GM23248 (cell line): ENCODE measurements around the gene SCN9A. TPM values are rescaled to one million over a fixed set of nuclear protein-coding genes. Genes with fewer than 3 reads are reported as not detected.

Experiments used
- DNase-seq: peaks from one replicate; pipeline ENCODE4 v3.0.0-alpha.2; 2015
- H2AFZ ChIP-seq: fragments of 200-600 bp; sonication (generic); 2 replicates; pipeline ENCODE4 v1.6.1; 2016; ENCODE audit warnings: antibody characterized with exemption
- H3F3A ChIP-seq: fragments of 200-600 bp; sonication (generic); 2 replicates; pipeline ENCODE4 v1.6.1; 2016; ENCODE audit warnings: mild to moderate bottlenecking, antibody characterized with exemption, mixed run types; ENCODE audit not compliant: insufficient read depth
- H3K27ac ChIP-seq: fragments of 200-600 bp; sonication (generic); 2 replicates; pipeline ENCODE4 v1.5.1; 2016; ENCODE audit warnings: mild to moderate bottlenecking
- H3K27me3 ChIP-seq: fragments of 200-600 bp; sonication (generic); replicated peaks from 2 replicates; pipeline ENCODE4 v1.6.1; 2016; ENCODE audit warnings: mild to moderate bottlenecking; ENCODE audit not compliant: insufficient read depth
- H3K36me3 ChIP-seq: fragments of 200-600 bp; sonication (generic); 2 replicates; pipeline ENCODE4 v1.6.1; 2016; ENCODE audit warnings: low read depth, mild to moderate bottlenecking
- H3K4me1 ChIP-seq: fragments of 200-600 bp; sonication (generic); 2 replicates; pipeline ENCODE4 v1.6.1; 2016; ENCODE audit warnings: mild to moderate bottlenecking; ENCODE audit not compliant: insufficient read depth
- H3K4me2 ChIP-seq: fragments of 200-600 bp; sonication (generic); one replicate; pipeline ENCODE4 v1.6.1; 2016; ENCODE audit warnings: mild to moderate bottlenecking; ENCODE audit not compliant: unreplicated experiment
- H3K4me3 ChIP-seq: fragments of 200-600 bp; sonication (generic); 2 replicates; pipeline ENCODE4 v1.5.1; 2016; ENCODE audit warnings: mild to moderate bottlenecking
- H3K79me2 ChIP-seq: fragments of 200-600 bp; sonication (generic); 2 replicates; pipeline ENCODE4 v1.6.1; 2016; ENCODE audit warnings: mild to moderate bottlenecking; ENCODE audit not compliant: insufficient read depth
- H3K9ac ChIP-seq: fragments of 200-600 bp; sonication (generic); 2 replicates; pipeline ENCODE4 v1.6.1; 2016; ENCODE audit warnings: mild to moderate bottlenecking
- H3K9me2 ChIP-seq: fragments of 200-600 bp; sonication (generic); 2 replicates; pipeline ENCODE4 v1.6.1; 2016; ENCODE audit warnings: mixed run types, mild to moderate bottlenecking, moderate library complexity; ENCODE audit not compliant: insufficient read depth
- H3K9me3 ChIP-seq: fragments of 200-600 bp; sonication (generic); one replicate; pipeline ENCODE4 v1.6.1; 2017; ENCODE audit warnings: low read depth
- H4K20me1 ChIP-seq: fragments of 200-600 bp; sonication (generic); 2 replicates; pipeline ENCODE4 v1.6.0; 2016; ENCODE audit not compliant: insufficient read depth
- EZH2 ChIP-seq: fragments of 200-600 bp; sonication (generic); IDR thresholded peaks from 2 replicates; pipeline ENCODE4 v1.6.1; 2018; ENCODE audit warnings: antibody characterized with exemption, mild to moderate bottlenecking; ENCODE audit not compliant: insufficient read depth, poor library complexity, severe bottlenecking
- EZH2phosphoT487 ChIP-seq: fragments of 200-600 bp; sonication (generic); IDR thresholded peaks from 2 replicates; pipeline ENCODE4 v1.6.1; 2018; ENCODE audit warnings: antibody characterized with exemption, moderate library complexity, mild to moderate bottlenecking, low read depth; ENCODE audit not compliant: insufficient read depth
- WGBS, 2 experiments: methylation state at CpG; one replicate each; pipeline ENCODE4 v1.1.6; 2015 to 2017; ENCODE audit warnings: low lambda C conversion rate in 2 of 2, low coverage in 1 of 2; ENCODE audit errors: missing lambda C conversion rate in 2 of 2; 5-methylcytosine and 5-hydroxymethylcytosine counted together
- in situ Hi-C: fragments of 300-500 bp; cut with MboI; formaldehyde crosslinking; loops from 2 replicates; pipeline ENCODE4 v1.15.0; 2020
- polyA plus RNA-seq: library from polyadenylated mRNA; unstranded; fragments of >200 nt; fragmentation: Nextera tagmentation; extraction: Ambion mirVana; gene quantifications from 2 replicates; pipeline ENCODE4 v1.2.1, GENCODE V29; 2016
- total RNA-seq: library from RNA; depleted of rRNA; stranded (reverse); fragments of >200 nt; shearing (Covaris generic); gene quantifications from 2 replicates; pipeline ENCODE4 v1.2.3, GENCODE V29; 2014

SCN9A gene
- total and polyA plus RNA-seq, 2 experiments from 2014 or later, result 7.2 to 8.3 TPM

DNA sequence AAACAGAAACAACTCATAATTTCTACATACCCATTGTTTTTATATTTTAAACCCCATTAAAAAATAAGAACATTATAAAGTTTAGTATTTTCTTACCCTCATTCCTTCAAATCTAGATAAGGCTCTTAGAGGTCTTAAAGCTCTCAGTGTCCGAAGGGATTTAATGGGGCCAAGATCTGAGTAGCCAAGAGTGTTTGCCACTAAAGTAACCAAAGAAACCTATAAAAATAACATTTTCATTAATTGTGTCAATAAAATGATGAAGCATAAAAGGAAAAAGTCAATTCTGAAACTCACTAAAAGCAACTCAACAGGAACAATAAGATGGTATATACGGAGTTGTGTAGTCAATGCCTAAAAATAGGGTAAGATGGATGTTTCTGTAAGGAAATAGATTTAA is 142.5 kb downstream of the SCN9A start:
- no peak for DNase-seq
- 82 to 95% methylated on average over 2 of the region's 2 CpGs for WGBS, 2 experiments
- no peaks in the 10 kb centered on the region for H3K36me3 ChIP-seq
- in situ Hi-C loops, result no loop called here
- no peaks in the 10 kb centered on the region; the same call in 1 of the 2 replicates for H3K9me2 ChIP-seq
- no peaks in the 10 kb centered on the region for H4K20me1 ChIP-seq
- peak overlapping the region; percentile 56; the same call in 1 of the 2 replicates for H2AFZ ChIP-seq
- no peak overlapping the region for H3K4me3 ChIP-seq
- peaks cover 36% of the 10 kb centered on the region for H3K4me1 ChIP-seq
- no peak overlapping the region for H3K9ac ChIP-seq
- H3K79me2 ChIP-seq, result no peaks in the 10 kb centered on the region
- no peaks in the 10 kb centered on the region for H3K9me3 ChIP-seq
- no peaks in the 10 kb centered on the region for H3K27me3 ChIP-seq
- H3K4me2 ChIP-seq, result no peak overlapping the region
- H3F3A ChIP-seq, result 0 out of 2 replicates have a peak, but pooled peaks cover 16% of the 10 kb centered on the region
- TF ChIP-seq EZH2phosphoT487, result no peak
- TF ChIP-seq EZH2, result no peak
- peak overlapping the region; percentile 73; the same call in 1 of the 2 replicates for H3K27ac ChIP-seq

DNA sequence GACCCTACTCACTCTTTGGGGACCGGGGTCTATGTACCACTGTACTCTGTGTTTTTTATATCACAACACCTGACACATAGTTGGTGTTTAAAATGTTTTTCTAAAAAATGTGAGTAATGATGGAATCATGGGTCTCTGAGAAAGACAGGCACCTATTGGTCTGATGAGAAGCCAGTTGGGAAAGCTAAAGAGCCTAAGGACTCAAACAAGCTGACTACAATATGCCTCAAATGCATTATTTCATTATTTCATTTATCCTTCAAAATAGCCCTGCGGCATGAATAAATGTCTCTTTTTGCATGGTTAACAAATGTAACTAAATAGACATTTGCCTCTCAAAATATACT is 145.0 kb downstream of the SCN9A start:
- 41 to 45% methylated on average over 2 of the region's 2 CpGs for WGBS, 2 experiments
- Histone ChIP-seq H4K20me1 (no peaks in the 10 kb centered on the region), H3K79me2 (no peaks in the 10 kb centered on the region), H3K4me3 (no peak overlapping the region), H3F3A (0 out of 2 replicates have a peak, but pooled peaks cover 16% of the 10 kb centered on the region), H3K4me2 (no peak overlapping the region), H3K27me3 (no peaks in the 10 kb centered on the region), H3K4me1 (peaks cover 36% of the 10 kb centered on the region), H3K36me3 (no peaks in the 10 kb centered on the region), H3K9ac (no peak overlapping the region), H3K9me3 (no peaks in the 10 kb centered on the region), H3K9me2 (no peaks in the 10 kb centered on the region; the same call in 1 of the 2 replicates), H3K27ac (no peak overlapping the region), H2AFZ (no peak overlapping the region)
- DNase-seq, result no peak
- no peak for TF ChIP-seq EZH2phosphoT487
- TF ChIP-seq EZH2, result no peak
- in situ Hi-C loops, result no loop called here

DNA sequence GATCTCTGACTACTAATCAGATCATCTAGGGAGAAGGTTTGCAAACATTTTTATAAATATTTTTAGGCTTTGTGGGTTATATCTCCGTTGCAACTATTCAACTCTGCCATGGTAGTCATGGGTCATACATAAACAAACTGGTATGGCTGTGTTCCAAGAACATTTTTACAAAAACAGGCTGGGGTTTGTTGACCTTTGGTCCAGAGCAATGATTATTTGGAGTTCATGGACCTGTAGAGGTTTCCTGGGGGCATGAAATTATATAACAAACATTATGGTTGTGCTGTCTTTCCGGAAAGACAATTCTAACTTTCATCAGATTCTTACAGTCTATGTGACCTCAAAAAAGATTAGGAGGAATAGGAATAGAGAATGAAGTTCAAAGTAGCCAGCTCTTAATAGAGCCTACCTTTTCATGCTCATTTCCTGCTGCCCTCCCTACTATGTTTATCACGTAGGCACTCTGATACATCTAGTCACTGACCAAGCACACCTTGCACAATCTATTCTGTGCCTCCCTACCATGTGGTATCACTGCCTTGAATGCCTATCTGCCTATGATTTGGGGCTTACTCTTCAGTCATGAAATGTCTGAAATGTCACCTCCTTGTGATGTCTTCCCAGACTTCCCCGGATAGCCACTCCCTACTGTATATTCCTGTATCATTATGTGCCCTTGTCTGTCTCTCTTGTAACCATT is 145.6 kb downstream of the SCN9A start:
- Histone ChIP-seq H3K36me3 (no peaks in the 10 kb centered on the region), H3K79me2 (no peaks in the 10 kb centered on the region), H3K4me1 (peaks cover 36% of the 10 kb centered on the region), H3K4me2 (no peak overlapping the region), H3F3A (0 out of 2 replicates have a peak, but pooled peaks cover 16% of the 10 kb centered on the region), H2AFZ (peak overlapping the region; percentile 20; the same call in 1 of the 2 replicates), H4K20me1 (no peaks in the 10 kb centered on the region), H3K9me3 (no peaks in the 10 kb centered on the region), H3K27me3 (no peaks in the 10 kb centered on the region), H3K9ac (no peak overlapping the region), H3K9me2 (no peaks in the 10 kb centered on the region; the same call in 1 of the 2 replicates), H3K27ac (no peak overlapping the region), H3K4me3 (no peak overlapping the region)
- WGBS, 2 experiments, result 62 to 63% methylated on average over 4 of the region's 4 CpGs
- DNase-seq, result peak; percentile 48
- in situ Hi-C loops, result no loop called here
- TF ChIP-seq EZH2phosphoT487 (no peak), EZH2 (no peak)

DNA sequence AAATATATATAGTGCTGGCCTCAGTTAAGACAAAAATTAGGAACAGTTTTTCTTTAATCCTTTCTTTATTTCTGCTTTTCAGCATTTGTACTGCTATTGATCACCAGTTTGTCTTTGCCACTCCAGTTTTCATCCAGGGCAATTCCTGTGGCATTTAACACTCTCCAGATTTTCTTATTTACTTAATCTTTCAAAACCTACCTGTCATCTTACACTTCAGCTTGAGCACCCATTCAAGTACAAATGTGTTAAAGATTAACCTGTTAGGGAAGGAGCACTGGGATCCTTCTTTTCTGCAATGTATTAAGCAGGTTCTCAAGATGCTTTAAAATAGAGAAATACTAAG is 146.1 kb downstream of the SCN9A start:
- Histone ChIP-seq H3F3A (0 out of 2 replicates have a peak, but pooled peaks cover 16% of the 10 kb centered on the region), H3K79me2 (no peaks in the 10 kb centered on the region), H3K4me1 (peaks cover 32% of the 10 kb centered on the region), H3K4me3 (no peak overlapping the region), H3K9ac (no peak overlapping the region), H4K20me1 (no peaks in the 10 kb centered on the region), H3K4me2 (no peak overlapping the region), H3K27ac (no peak overlapping the region), H2AFZ (peak overlapping the region; percentile 20; the same call in 1 of the 2 replicates), H3K9me2 (no peaks in the 10 kb centered on the region; the same call in 1 of the 2 replicates), H3K36me3 (no peaks in the 10 kb centered on the region), H3K9me3 (no peaks in the 10 kb centered on the region), H3K27me3 (no peaks in the 10 kb centered on the region)
- TF ChIP-seq EZH2phosphoT487 (no peak), EZH2 (no peak)
- in situ Hi-C loops, result no loop called here
- DNase-seq, result no peak
